HEK293T (cell line): ENCODE measurements around the gene KCNMA1.

ENCODE experiments used
- CTCF ChIA-PET: fragments of 350-600 bp; formaldehyde crosslinking; extraction: SDS; loops from one replicate; lab custom pipeline; 2021; ENCODE audit warnings: antibody characterized with exemption, inconsistent platforms; lab: Yijun Ruan, JAX
- POLR2A ChIA-PET: fragments of 350-600 bp; formaldehyde crosslinking; extraction: SDS; loops from one replicate; lab custom pipeline; 2020; ENCODE audit warnings: antibody characterized with exemption, inconsistent platforms; lab: Yijun Ruan, JAX
- DNase-seq: peaks from one replicate; pipeline ENCODE4 v3.0.0; 2012; ENCODE audit warnings: mixed read lengths; ENCODE audit errors: extremely low spot score
- ARNT ChIP-seq: fragments of 450-650 bp; IDR thresholded peaks from 2 replicates; pipeline ENCODE4 v1.6.1; 2017; ENCODE audit warnings: mild to moderate bottlenecking
- BHLHE40 ChIP-seq: fragments of 450-650 bp; IDR thresholded peaks from 2 replicates; pipeline ENCODE4 v1.6.1; 2016; ENCODE audit warnings: mild to moderate bottlenecking, moderate library complexity, borderline replicate concordance
- CTBP1 ChIP-seq: fragments of 450-650 bp; IDR thresholded peaks from 2 replicates; pipeline ENCODE4 v1.6.1; 2016; ENCODE audit warnings: borderline replicate concordance
- ELF4 ChIP-seq: fragments of 450-650 bp; IDR thresholded peaks from 2 replicates; pipeline ENCODE4 v1.6.1; 2017; ENCODE audit warnings: antibody characterized with exemption
- FOXA1 ChIP-seq: fragments of 450-650 bp; IDR thresholded peaks from 2 replicates; pipeline ENCODE4 v1.6.1; 2016; ENCODE audit warnings: mild to moderate bottlenecking
- FOXK2 ChIP-seq: fragments of 450-650 bp; IDR thresholded peaks from 2 replicates; pipeline ENCODE4 v1.6.1; 2016; ENCODE audit warnings: mild to moderate bottlenecking
- FOXM1 ChIP-seq: fragments of 450-650 bp; IDR thresholded peaks from 2 replicates; pipeline ENCODE4 v1.6.1; 2017; ENCODE audit warnings: mild to moderate bottlenecking, borderline replicate concordance
- HDGF ChIP-seq: fragments of 450-650 bp; IDR thresholded peaks from 2 replicates; pipeline ENCODE4 v1.6.1; 2017; ENCODE audit warnings: antibody characterized with exemption, borderline replicate concordance
- L3MBTL2 ChIP-seq: fragments of 450-650 bp; conservative IDR thresholded peaks from 2 replicates; pipeline ENCODE4 v1.6.1; 2016; ENCODE audit warnings: mild to moderate bottlenecking
- LEF1 ChIP-seq: fragments of 450-650 bp; IDR thresholded peaks from 2 replicates; pipeline ENCODE4 v1.6.1; 2017; ENCODE audit warnings: mild to moderate bottlenecking, borderline replicate concordance
- NFRKB ChIP-seq: fragments of 450-650 bp; IDR thresholded peaks from 2 replicates; pipeline ENCODE4 v1.6.1; 2016; ENCODE audit warnings: mild to moderate bottlenecking, moderate library complexity
- SP1 ChIP-seq: fragments of 450-650 bp; IDR thresholded peaks from 2 replicates; pipeline ENCODE4 v1.6.1; 2017
- SUZ12 ChIP-seq: fragments of 450-650 bp; IDR thresholded peaks from 2 replicates; pipeline ENCODE4 v1.6.1; 2016; ENCODE audit warnings: mild to moderate bottlenecking
- TARDBP ChIP-seq: fragments of 450-650 bp; IDR thresholded peaks from 2 replicates; pipeline ENCODE4 v1.6.1; 2016
- ZNF384 ChIP-seq: fragments of 450-650 bp; IDR thresholded peaks from 2 replicates; pipeline ENCODE4 v1.6.1; 2016
- TF ChIP-seq, protein P1 (sequence below): fragments of 450-650 bp; IDR thresholded peaks from 2 replicates; pipeline ENCODE4 v1.6.1; 2016

Gene KCNMA1

DNA sequence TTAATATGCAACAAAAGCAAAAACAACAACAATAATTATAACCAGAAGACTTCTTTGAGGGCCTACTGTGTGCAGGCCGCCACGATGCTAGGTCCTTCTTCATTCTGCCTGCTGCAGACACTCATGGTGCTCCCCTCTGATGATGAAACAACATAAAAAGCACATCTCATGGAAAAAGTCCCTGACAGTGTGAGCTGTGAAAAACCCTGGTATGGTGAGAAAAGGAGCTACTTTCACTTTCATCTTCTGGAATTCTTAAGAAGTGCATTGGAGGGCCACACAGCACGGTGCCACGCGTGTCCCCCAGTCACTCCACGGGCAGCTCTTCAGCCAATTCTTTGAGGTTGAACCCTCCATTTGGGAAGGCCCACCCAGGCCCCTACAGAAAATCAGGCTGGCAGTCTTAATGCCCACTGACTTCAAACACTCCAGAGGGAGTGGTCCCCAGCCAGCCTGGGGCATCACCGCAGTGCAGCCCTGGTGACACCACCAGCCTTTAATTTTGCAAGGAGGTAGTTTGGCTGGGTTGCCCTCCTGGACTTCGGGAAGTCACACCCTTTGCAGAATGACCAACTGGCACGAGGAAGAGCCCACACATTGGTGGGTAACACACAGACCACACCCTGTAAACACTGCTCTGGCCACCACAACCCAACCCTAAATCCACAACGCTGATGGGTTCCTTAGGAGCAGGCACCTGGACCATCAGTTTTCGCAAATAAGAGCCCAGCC, 7.7 kb downstream of the KCNMA1 start:
- CTCF ChIA-PET, result no interaction called here
- POLR2A ChIA-PET, result no interaction called here
- no peak for TF ChIP-seq ZNF384
- no peak for DNase-seq

DNA sequence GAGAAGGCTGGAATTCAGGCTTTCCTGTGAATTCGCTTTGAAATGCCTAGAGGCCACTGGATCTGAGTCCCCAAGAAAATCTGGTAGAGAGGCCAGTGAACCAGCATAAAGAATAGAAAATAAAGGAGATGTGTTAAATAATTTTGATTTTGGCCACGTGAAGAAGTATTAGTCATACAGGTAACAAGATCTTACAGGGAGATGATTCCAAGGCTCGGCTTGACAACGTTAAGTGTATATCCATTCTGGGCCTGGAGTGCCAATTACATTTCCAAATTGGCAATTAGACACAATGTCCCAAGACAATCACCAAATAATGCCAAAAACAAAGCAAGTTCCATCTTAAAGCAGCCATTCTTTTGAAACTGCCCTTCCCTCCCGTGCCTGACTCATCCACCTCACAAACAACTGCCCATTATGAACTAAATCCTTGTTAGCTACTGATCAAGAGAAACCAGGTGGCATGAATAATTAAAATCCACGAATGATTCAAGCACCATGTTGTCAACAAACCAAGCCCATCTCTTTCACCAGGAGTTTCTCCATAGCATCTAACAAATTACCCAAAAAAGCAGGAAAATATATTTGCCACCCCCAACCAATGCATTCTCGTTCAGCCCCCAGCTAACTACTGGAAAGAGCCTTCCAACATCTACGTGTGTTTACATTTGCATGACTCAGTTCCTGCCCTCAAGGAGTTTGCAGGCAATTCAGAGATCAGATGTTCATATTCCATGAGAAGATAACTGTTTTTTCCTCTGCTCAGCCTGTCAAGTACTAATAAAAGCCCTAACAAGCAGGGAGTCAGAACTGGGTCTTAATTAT, 8.5 kb downstream of the KCNMA1 start:
- POLR2A ChIA-PET, result no interaction called here
- no peak for TF ChIP-seq SUZ12
- no peak for TF ChIP-seq TARDBP
- TF ChIP-seq, protein P1, sequence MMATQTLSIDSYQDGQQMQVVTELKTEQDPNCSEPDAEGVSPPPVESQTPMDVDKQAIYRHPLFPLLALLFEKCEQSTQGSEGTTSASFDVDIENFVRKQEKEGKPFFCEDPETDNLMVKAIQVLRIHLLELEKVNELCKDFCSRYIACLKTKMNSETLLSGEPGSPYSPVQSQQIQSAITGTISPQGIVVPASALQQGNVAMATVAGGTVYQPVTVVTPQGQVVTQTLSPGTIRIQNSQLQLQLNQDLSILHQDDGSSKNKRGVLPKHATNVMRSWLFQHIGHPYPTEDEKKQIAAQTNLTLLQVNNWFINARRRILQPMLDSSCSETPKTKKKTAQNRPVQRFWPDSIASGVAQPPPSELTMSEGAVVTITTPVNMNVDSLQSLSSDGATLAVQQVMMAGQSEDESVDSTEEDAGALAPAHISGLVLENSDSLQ, result no peak
- TF ChIP-seq ARNT, result no peak
- CTCF ChIA-PET, result no interaction called here
- no peak for DNase-seq

DNA sequence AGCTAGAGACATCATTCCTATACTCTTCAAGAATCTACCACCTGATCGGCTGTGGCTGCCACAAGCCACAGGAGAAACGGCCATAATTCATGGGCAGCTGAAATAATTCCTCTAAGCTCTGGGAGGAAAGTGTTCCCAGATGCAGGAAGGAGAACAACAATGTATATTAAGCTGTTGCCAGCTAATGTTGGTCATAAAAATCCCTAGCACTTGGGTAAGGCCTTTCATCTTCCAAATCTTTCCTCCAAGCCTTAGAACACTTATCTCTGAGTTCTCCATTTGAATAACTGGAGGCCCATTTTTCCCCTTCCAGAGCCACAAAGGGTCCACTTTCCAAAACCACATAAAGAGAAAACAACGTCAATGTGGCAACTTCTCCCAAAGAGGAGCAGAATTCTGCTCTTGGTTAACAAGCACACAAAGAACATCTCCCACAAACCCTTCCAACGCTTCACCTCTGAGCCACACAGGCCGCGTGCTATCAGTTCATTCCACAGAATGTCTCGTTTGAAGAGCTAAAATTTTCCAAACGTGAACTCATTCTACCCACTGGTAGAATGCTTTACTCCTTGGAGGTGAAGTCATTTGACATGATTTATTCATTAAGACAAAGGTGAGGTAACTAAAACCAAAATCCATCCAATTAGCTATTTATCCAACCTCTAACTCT, 11.2 kb downstream of the KCNMA1 start:
- TF ChIP-seq FOXK2 (no peak), SUZ12 (no peak), L3MBTL2 (no peak), SP1 (no peak), FOXA1 (no peak), ELF4 (no peak), HDGF (no peak), BHLHE40 (no peak), TARDBP (no peak), LEF1 (no peak), ZNF384 (no peak), NFRKB (no peak), FOXM1 (no peak), CTBP1 (no peak), ARNT (no peak)
- TF ChIP-seq, protein P1, result no peak
- ChIA-PET CTCF (no interaction called here), POLR2A (interaction anchor here (0.8 kb wide), 1 partner anchor 13 kb away, joined by 3 read pairs; no protein-coding TSS in a partner anchor)
- DNase-seq, result no peak

DNA sequence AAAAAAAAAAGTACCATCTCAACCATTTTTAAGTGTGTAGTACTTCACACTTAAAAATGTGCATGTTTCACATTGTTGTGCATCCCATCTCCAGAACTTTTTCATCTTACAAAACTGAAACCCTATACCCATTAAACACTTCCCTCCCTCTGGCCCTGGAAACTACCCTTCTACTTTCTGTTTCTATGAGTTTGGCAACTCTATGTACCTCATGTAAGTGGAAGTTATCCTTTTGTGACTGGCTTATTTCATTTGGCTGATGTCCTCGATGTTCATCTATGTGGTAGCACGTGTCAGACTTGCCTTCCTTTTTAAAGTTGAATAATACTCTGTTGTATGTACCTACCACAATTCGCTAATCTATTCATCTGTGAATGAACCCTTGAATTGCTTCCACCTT, 12.2 kb downstream of the KCNMA1 start:
- no peak for TF ChIP-seq FOXK2
- TF ChIP-seq ELF4, result no peak
- no peak for TF ChIP-seq HDGF
- no peak for TF ChIP-seq SUZ12
- no peak for TF ChIP-seq L3MBTL2
- TF ChIP-seq, protein P1, result no peak
- TF ChIP-seq LEF1, result no peak
- no peak for TF ChIP-seq FOXA1
- no peak for TF ChIP-seq ZNF384
- TF ChIP-seq TARDBP, result no peak
- TF ChIP-seq FOXM1, result no peak
- no peak for DNase-seq
- CTCF ChIA-PET, result interaction anchor here (0.6 kb wide), 1 partner anchor 8 kb away, joined by 3 read pairs; no protein-coding TSS in a partner anchor
- POLR2A ChIA-PET, result no interaction called here

DNA sequence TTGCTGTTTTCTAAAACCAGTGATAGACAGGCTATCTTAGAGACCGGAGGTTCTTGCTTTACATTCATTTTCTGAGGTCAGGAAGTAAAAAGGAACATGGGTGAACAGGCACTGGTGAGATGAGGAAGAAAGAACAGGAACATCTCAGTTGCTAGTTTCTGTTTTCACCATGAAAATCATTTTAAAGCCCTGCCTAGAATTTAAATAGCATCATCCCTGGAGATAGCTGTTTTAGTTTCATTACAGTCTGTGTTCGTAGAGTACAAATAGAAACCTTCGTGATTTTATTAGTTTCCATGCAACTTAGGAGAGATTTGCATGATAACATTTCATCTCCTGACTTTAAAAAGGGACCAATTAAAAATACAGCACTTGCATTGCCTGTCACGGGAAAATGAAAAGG, 14.7 kb downstream of the KCNMA1 start:
- ChIA-PET CTCF (no interaction called here), POLR2A (no interaction called here)
- no peak for TF ChIP-seq ZNF384
- no peak for TF ChIP-seq SP1
- no peak for TF ChIP-seq TARDBP
- no peak for TF ChIP-seq FOXK2
- TF ChIP-seq ELF4, result no peak
- TF ChIP-seq CTBP1, result no peak
- no peak for TF ChIP-seq NFRKB
- TF ChIP-seq SUZ12, result no peak
- TF ChIP-seq BHLHE40, result no peak
- no peak for TF ChIP-seq FOXM1
- no peak for DNase-seq

DNA sequence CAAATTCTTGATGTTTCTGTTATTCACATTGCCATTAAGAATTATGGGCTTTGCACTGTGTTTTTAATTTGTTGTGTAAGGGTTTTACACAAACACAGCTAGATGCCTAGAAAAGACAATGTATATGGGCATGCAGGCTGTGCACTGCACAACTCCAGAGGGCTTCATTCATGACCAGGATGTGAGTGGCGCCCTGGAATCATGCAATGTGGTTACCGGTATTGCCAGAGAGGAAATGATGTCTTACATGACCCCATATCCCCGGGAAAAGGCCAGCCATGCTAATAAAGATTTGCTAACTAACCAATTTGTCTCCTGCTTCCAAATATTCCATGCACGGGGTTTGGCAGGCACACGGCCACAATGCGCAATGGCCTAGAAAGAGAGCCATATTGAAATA, 16.9 kb downstream of the KCNMA1 start:
- ChIA-PET POLR2A (no interaction called here), CTCF (no interaction called here)
- TF ChIP-seq NFRKB, result no peak
- TF ChIP-seq FOXK2, result no peak
- TF ChIP-seq FOXM1, result no peak
- no peak for TF ChIP-seq ARNT
- no peak for TF ChIP-seq ELF4
- TF ChIP-seq SP1, result no peak
- no peak for TF ChIP-seq BHLHE40
- TF ChIP-seq L3MBTL2, result no peak
- DNase-seq, result no peak
